Activated naive CD8-positive, alpha-beta T cell (primary cell): ENCODE measurements around the gene LOC128125822.
A peak's percentile ranks its signal among the peaks of the same experiment; 100 is the strongest.

ENCODE experiments used
- H3K27ac Mint-ChIP-seq: one replicate; pipeline ENCODE4 v1.8.0; 2021; ENCODE audit warnings: mixed read lengths
- H3K27me3 Mint-ChIP-seq: one replicate; pipeline ENCODE4 v1.8.0; 2021; ENCODE audit warnings: mixed read lengths
- H3K36me3 Mint-ChIP-seq: one replicate; pipeline ENCODE4 v1.8.0; 2021; ENCODE audit warnings: mixed read lengths
- H3K4me1 Mint-ChIP-seq: one replicate; pipeline ENCODE4 v1.8.0; 2021; ENCODE audit warnings: low read depth, mixed read lengths
- H3K4me3 Mint-ChIP-seq: one replicate; pipeline ENCODE4 v1.8.0; 2021; ENCODE audit warnings: mild to moderate bottlenecking, mixed read lengths
- H3K9me3 Mint-ChIP-seq: one replicate; pipeline ENCODE4 v1.8.0; 2021; ENCODE audit warnings: low read depth, mixed read lengths

Gene LOC128125822

DNA sequence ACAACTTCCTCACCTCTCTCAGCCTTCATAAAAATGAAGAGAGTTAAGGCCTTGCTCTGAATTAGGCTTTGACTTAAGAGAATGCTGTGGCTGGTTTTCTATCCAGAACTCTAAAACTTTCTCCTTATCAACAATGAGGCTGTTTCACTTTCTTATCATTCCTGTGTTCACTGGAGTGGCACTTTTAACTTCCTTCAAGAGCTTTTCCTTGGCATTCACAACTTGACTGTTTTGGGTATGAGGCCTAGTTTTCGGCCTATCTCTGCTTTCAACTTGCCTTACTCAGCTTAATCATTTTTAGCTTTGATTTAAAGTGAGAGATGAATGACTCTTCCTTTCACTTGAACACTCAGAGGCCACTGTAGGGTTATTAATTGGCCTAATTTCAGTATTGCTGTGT is 4.3 kb upstream of the LOC128125822 start:
- Mint-ChIP-seq H3K4me1 (peaks cover 10% of the 10 kb centered on the region), H3K4me3 (no peak overlapping the region), H3K27me3 (no peaks in the 10 kb centered on the region), H3K9me3 (no peaks in the 10 kb centered on the region), H3K36me3 (no peaks in the 10 kb centered on the region), H3K27ac (no peak overlapping the region)

DNA sequence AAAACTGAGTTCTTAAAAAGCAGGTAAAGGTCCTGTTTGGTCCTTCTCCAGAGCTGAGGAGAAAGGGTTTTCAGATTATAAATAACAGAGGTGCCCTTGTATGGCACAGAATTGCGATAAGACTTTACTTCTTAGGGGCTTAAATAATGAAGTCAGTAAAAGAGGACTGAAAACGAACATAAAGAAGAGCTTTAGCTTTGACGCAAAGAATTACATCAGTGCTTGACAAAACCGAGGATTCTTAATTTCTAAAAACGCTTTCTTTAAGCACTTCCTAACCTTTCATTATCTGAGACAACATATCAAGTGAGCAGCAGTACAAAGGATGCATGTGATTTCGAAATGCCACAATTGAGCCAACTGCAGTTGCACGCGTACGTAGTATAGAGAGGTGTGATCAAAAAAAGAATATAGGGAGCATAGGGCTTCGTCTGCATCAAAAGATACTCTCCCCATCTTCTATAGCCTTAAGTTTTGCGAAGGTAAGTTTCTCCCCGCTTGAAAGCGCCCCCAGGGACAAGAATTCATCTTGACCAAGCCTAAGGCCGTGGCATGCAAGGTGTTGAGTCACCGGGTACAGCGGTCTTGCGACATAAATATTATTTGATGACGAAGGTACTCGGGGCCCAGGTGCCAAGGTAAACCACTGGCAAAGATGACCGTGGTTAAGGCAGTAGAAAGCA is 778 bp upstream of the LOC128125822 start:
- H3K4me3 Mint-ChIP-seq, result peak overlapping the region; percentile 88
- H3K4me1 Mint-ChIP-seq, result peaks cover 36% of the 10 kb centered on the region
- peak overlapping the region; percentile 95 for H3K27ac Mint-ChIP-seq
- H3K9me3 Mint-ChIP-seq, result no peaks in the 10 kb centered on the region
- no peaks in the 10 kb centered on the region for H3K36me3 Mint-ChIP-seq
- H3K27me3 Mint-ChIP-seq, result no peaks in the 10 kb centered on the region

DNA sequence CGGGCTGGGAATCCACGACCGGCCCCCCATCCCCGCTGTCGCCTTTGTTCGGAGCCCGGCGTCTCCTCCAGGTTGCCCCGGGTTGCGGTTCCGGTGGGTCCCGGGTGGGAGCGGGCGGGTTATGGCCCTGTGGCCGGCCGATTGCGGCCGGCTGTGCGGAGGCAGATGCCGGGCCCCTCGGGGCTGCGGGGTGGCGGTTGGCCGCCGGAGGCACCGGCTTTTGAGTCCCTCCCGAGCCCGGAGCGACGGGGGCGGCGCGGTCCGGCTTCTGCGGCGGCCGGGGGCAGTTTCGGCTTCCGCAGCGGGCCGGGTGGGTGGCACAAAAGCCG is 431 bp downstream of the LOC128125822 start:
- Mint-ChIP-seq H3K36me3 (peaks cover 5% of the 10 kb centered on the region), H3K4me1 (peaks cover 42% of the 10 kb centered on the region), H3K4me3 (peak overlapping the region; percentile 96), H3K27me3 (no peaks in the 10 kb centered on the region), H3K9me3 (no peaks in the 10 kb centered on the region), H3K27ac (peak overlapping the region; percentile 95)

- H3K27me3 Mint-ChIP-seq, result no peaks in the 10 kb centered on the region
- peaks cover 42% of the 10 kb centered on the region for H3K4me1 Mint-ChIP-seq
- H3K4me3 Mint-ChIP-seq, result peak overlapping the region; percentile 96
- H3K36me3 Mint-ChIP-seq, result peaks cover 5% of the 10 kb centered on the region
- H3K9me3 Mint-ChIP-seq, result no peaks in the 10 kb centered on the region
- peak overlapping the region; percentile 94 for H3K27ac Mint-ChIP-seq
These were observed 1.0 kb downstream of the LOC128125822 start for GRCh38 chr6:63573076-63573898.

- peaks cover 5% of the 10 kb centered on the region for H3K36me3 Mint-ChIP-seq
- no peaks in the 10 kb centered on the region for H3K9me3 Mint-ChIP-seq
- H3K27ac Mint-ChIP-seq, result peak overlapping the region; percentile 94
- H3K27me3 Mint-ChIP-seq, result no peaks in the 10 kb centered on the region
- peak overlapping the region; percentile 96 for H3K4me3 Mint-ChIP-seq
- peaks cover 42% of the 10 kb centered on the region for H3K4me1 Mint-ChIP-seq
These were observed 1.7 kb downstream of the LOC128125822 start for GRCh38 chr6:63573899-63574553.

- Mint-ChIP-seq H3K4me3 (peak overlapping the region; percentile 96), H3K4me1 (peaks cover 42% of the 10 kb centered on the region), H3K36me3 (peaks cover 5% of the 10 kb centered on the region), H3K27ac (peak overlapping the region; percentile 94), H3K9me3 (no peaks in the 10 kb centered on the region), H3K27me3 (no peaks in the 10 kb centered on the region)
These were observed 2.2 kb downstream of the LOC128125822 start for GRCh38 chr6:63574554-63574900.

- H3K36me3 Mint-ChIP-seq, result peaks cover 8% of the 10 kb centered on the region
- no peak overlapping the region for H3K27ac Mint-ChIP-seq
These were observed 4.0 kb downstream of the LOC128125822 start for GRCh38 chr6:63576147-63576772.

DNA sequence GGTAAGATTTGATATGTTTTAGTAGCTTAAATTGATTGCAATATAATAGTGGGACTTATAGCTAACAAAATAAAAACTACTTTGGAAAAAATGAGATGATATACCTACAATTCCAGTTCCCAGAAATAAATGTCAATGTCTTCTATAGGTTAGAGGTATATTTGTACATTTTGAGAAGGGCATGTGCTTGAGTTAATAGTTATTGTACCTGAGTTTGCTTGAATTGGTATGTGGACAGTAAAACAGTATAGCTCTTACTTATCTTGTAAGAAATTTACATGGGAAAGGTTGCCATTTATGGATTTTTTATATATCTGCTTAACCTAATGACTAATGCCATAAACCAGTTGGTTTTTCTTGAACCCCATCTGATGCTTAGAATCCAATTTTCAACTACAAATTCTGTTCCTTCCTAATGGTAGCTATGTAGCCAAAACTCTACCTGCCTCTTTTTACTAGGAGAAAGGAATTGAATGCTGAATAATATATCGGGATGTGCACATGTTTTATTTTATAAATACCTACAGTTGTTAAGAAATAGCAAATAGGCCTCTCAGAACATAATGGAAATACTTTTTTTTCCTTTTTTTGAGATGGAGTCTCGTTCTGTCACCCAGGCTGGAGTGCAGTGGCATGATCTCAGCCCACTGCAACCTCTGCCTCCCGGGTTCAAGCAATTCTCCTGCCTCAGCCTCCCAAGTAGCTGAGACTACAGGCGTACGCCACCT is 4.9 kb downstream of the LOC128125822 start:
- H3K4me3 Mint-ChIP-seq, result no peak overlapping the region
- peaks cover 32% of the 10 kb centered on the region for H3K4me1 Mint-ChIP-seq
- H3K36me3 Mint-ChIP-seq, result peaks cover 8% of the 10 kb centered on the region
- H3K9me3 Mint-ChIP-seq, result no peaks in the 10 kb centered on the region
- no peaks in the 10 kb centered on the region for H3K27me3 Mint-ChIP-seq
- no peak overlapping the region for H3K27ac Mint-ChIP-seq

More at GRCh38 chr6:63576147-63576772, 4.0 kb downstream of the LOC128125822 start:
- Mint-ChIP-seq H3K9me3 (no peaks in the 10 kb centered on the region), H3K4me1 (peaks cover 39% of the 10 kb centered on the region), H3K27me3 (no peaks in the 10 kb centered on the region), H3K4me3 (peak overlapping the region; percentile 23)

- Mint-ChIP-seq H3K4me3 (no peak overlapping the region), H3K4me1 (peaks cover 31% of the 10 kb centered on the region), H3K27me3 (no peaks in the 10 kb centered on the region), H3K9me3 (no peaks in the 10 kb centered on the region), H3K36me3 (peaks cover 11% of the 10 kb centered on the region), H3K27ac (no peak overlapping the region)
These were observed 6.5 kb downstream of the LOC128125822 start for GRCh38 chr6:63578757-63579156.

- H3K4me3 Mint-ChIP-seq, result no peak overlapping the region
- peaks cover 11% of the 10 kb centered on the region for H3K36me3 Mint-ChIP-seq
- H3K9me3 Mint-ChIP-seq, result no peaks in the 10 kb centered on the region
These were observed 7.8 kb downstream of the LOC128125822 start for GRCh38 chr6:63579937-63580703.

GRCh38 chr6:63580704-63580961 is 8.4 kb downstream of the LOC128125822 start:
- peaks cover 13% of the 10 kb centered on the region for H3K4me1 Mint-ChIP-seq
- no peak overlapping the region for H3K27ac Mint-ChIP-seq
- H3K4me3 Mint-ChIP-seq, result no peak overlapping the region
- H3K27me3 Mint-ChIP-seq, result no peaks in the 10 kb centered on the region
- peaks cover 11% of the 10 kb centered on the region for H3K36me3 Mint-ChIP-seq
- no peaks in the 10 kb centered on the region for H3K9me3 Mint-ChIP-seq

More at GRCh38 chr6:63579937-63580703, 7.8 kb downstream of the LOC128125822 start:
- Mint-ChIP-seq H3K27ac (no peak overlapping the region), H3K4me1 (peaks cover 18% of the 10 kb centered on the region), H3K27me3 (no peaks in the 10 kb centered on the region)

GRCh38 chr6:63581355-63582013 is 9.2 kb downstream of the LOC128125822 start:
- Mint-ChIP-seq H3K4me1 (peaks cover 7% of the 10 kb centered on the region), H3K27ac (no peak overlapping the region), H3K27me3 (no peaks in the 10 kb centered on the region), H3K36me3 (peaks cover 11% of the 10 kb centered on the region), H3K9me3 (no peaks in the 10 kb centered on the region), H3K4me3 (no peak overlapping the region)

GRCh38 chr6:63582579-63583231 is 10.4 kb downstream of the LOC128125822 start:
- Mint-ChIP-seq H3K4me1 (no peaks in the 10 kb centered on the region), H3K36me3 (peaks cover 6% of the 10 kb centered on the region), H3K4me3 (no peak overlapping the region), H3K27ac (no peak overlapping the region), H3K27me3 (peaks cover 2% of the 10 kb centered on the region), H3K9me3 (no peaks in the 10 kb centered on the region)
